ENCODE measurements around the gene PTN. TPM values are rescaled to one million over a fixed set of nuclear protein-coding genes. Genes with fewer than 3 reads are reported as not detected.

Gene PTN
- total RNA-seq: 15.8 TPM
- long read RNA-seq, transcript PTN-201 (5 exons, 1,614 nt): major isoform, 8 of 11 reads
- long read RNA-seq, partial matches to known transcripts: 2 of 11 reads
- long read RNA-seq, other reads (novel, unspliced or antisense): 1 of 11 reads

- peak; percentile 75 for DNase-seq (ENCODE audit: low spot score)
- intact Hi-C loops (cut with DNase I): no loop called here
These were observed at the start of gene PTN for GRCh38 chr7:137343281-137343841. PTN (minus strand) TSS chr7:137343733; CDS start chr7:137254973, 88,760 bp downstream.

- intact Hi-C loops (cut with DNase I): no loop called here
- no peak for DNase-seq (ENCODE audit: low spot score)
These were observed 46.5 kb upstream of the PTN start for GRCh38 chr7:137390076-137390475.

- intact Hi-C loops (cut with DNase I): no loop called here
These were observed 45.4 kb upstream of the PTN start for GRCh38 chr7:137388916-137389315.

GRCh38 chr7:137386966-137387365 is 43.4 kb upstream of the PTN start:
- no peak for DNase-seq (ENCODE audit: low spot score)
- intact Hi-C loops (cut with DNase I): no loop called here

More at GRCh38 chr7:137388916-137389315, 45.4 kb upstream of the PTN start:
- no peak for DNase-seq (ENCODE audit: low spot score)

GRCh38 chr7:137381045-137381444 is 37.5 kb upstream of the PTN start:
- intact Hi-C loops (cut with DNase I): no loop called here
- DNase-seq (ENCODE audit: low spot score): no peak

- DNase-seq (ENCODE audit: low spot score): no peak
- intact Hi-C loops (cut with DNase I): no loop called here
These were observed 30.0 kb upstream of the PTN start for GRCh38 chr7:137373507-137373906.

- intact Hi-C loops (cut with DNase I): no loop called here
- no peak for DNase-seq (ENCODE audit: low spot score)
These were observed 28.1 kb upstream of the PTN start for GRCh38 chr7:137371616-137372015.

- DNase-seq (ENCODE audit: low spot score): no peak
- intact Hi-C loops (cut with DNase I): no loop called here
These were observed 23.5 kb upstream of the PTN start for GRCh38 chr7:137366995-137367394.

- DNase-seq (ENCODE audit: low spot score): no peak
- intact Hi-C loops (cut with DNase I): no loop called here
These were observed 20.1 kb upstream of the PTN start for GRCh38 chr7:137363683-137364082.

GRCh38 chr7:137360087-137360679 is 16.6 kb upstream of the PTN start:
- intact Hi-C loops (cut with DNase I): no loop called here
- no peak for DNase-seq (ENCODE audit: low spot score)

- DNase-seq (ENCODE audit: low spot score): no peak
- intact Hi-C loops (cut with DNase I): no loop called here
These were observed 11.4 kb upstream of the PTN start for GRCh38 chr7:137354961-137355360.

GRCh38 chr7:137354396-137354795 is 10.9 kb upstream of the PTN start:
- intact Hi-C loops (cut with DNase I): no loop called here
- no peak for DNase-seq (ENCODE audit: low spot score)

GRCh38 chr7:137351941-137352340 is 8.4 kb upstream of the PTN start:
- intact Hi-C loops (cut with DNase I): no loop called here
- no peak for DNase-seq (ENCODE audit: low spot score)

GRCh38 chr7:137345799-137346449 is 2.4 kb upstream of the PTN start:
- no peak for DNase-seq (ENCODE audit: low spot score)
- intact Hi-C loops (cut with DNase I): no loop called here

GRCh38 chr7:137342828-137343261 is 688 bp downstream of the PTN start:
- intact Hi-C loops (cut with DNase I): no loop called here
- no peak for DNase-seq (ENCODE audit: low spot score)

- no peak for DNase-seq (ENCODE audit: low spot score)
- intact Hi-C loops (cut with DNase I): no loop called here
These were observed 1.3 kb downstream of the PTN start for GRCh38 chr7:137342265-137342664.

- no peak for DNase-seq (ENCODE audit: low spot score)
- intact Hi-C loops (cut with DNase I): no loop called here
These were observed 5.6 kb downstream of the PTN start for GRCh38 chr7:137337902-137338301.

- intact Hi-C loops (cut with DNase I): no loop called here
- DNase-seq (ENCODE audit: low spot score): no peak
These were observed 7.7 kb downstream of the PTN start for GRCh38 chr7:137335814-137336213.

- no peak for DNase-seq (ENCODE audit: low spot score)
- intact Hi-C loops (cut with DNase I): no loop called here
These were observed 12.2 kb downstream of the PTN start for GRCh38 chr7:137331378-137331777.

GRCh38 chr7:137329411-137329810 is 14.1 kb downstream of the PTN start:
- intact Hi-C loops (cut with DNase I): no loop called here
- DNase-seq (ENCODE audit: low spot score): no peak

All from cardiac septum (tissue), 1 donor.